ENCODE data around the gene TNFRSF19. TPM values are rescaled to one million over a fixed set of nuclear protein-coding genes. Genes with fewer than 3 reads are reported as not detected.

Gene TNFRSF19
- total RNA-seq, 3 donors from 2014 or later = 5.3 to 9.1 (median 7.9) TPM

DNA sequence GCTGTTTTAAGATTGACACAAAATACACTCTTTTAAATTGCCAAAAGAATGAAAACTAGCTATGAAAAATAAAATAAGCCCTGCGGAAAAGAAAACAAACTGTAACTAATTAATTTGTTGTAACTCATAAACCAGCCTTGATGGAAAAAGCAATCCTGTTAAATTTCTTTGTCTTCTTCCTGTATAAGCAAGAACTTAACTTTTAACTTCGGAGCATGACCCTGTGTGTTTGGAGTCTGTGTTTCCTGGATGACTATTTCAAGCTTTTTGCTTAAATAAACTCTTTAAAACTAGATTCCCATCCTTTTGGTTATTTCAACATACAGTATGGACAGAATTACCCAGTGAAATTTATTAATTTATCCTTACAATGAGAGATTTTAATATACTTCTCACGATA lies 122.6 kb downstream of the TNFRSF19 start:
- Histone ChIP-seq H3K27me3 (no peaks in the 10 kb centered on the region), H3K4me3 (no peak overlapping the region), H3K27ac (no peak overlapping the region), H3K9me3 (no peaks in the 10 kb centered on the region), H3K4me1 (no peaks in the 10 kb centered on the region), H3K36me3 (no peaks in the 10 kb centered on the region)
- TF ChIP-seq POLR2AphosphoS5 (IDR thresholded peaks at IDR 0.05) (no peak), POLR2A (IDR thresholded peaks at IDR 0.05) (no peak)
- TF ChIP-seq, protein P1, sequence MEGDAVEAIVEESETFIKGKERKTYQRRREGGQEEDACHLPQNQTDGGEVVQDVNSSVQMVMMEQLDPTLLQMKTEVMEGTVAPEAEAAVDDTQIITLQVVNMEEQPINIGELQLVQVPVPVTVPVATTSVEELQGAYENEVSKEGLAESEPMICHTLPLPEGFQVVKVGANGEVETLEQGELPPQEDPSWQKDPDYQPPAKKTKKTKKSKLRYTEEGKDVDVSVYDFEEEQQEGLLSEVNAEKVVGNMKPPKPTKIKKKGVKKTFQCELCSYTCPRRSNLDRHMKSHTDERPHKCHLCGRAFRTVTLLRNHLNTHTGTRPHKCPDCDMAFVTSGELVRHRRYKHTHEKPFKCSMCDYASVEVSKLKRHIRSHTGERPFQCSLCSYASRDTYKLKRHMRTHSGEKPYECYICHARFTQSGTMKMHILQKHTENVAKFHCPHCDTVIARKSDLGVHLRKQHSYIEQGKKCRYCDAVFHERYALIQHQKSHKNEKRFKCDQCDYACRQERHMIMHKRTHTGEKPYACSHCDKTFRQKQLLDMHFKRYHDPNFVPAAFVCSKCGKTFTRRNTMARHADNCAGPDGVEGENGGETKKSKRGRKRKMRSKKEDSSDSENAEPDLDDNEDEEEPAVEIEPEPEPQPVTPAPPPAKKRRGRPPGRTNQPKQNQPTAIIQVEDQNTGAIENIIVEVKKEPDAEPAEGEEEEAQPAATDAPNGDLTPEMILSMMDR (IDR thresholded peaks at IDR 0.05) = no peak
- DNase-seq (ENCODE audit: low spot score in 2 of 2) = no peak
- intact Hi-C loops (cut with DNase I; ENCODE audit: low total_unique reads) = no loop called here

DNA sequence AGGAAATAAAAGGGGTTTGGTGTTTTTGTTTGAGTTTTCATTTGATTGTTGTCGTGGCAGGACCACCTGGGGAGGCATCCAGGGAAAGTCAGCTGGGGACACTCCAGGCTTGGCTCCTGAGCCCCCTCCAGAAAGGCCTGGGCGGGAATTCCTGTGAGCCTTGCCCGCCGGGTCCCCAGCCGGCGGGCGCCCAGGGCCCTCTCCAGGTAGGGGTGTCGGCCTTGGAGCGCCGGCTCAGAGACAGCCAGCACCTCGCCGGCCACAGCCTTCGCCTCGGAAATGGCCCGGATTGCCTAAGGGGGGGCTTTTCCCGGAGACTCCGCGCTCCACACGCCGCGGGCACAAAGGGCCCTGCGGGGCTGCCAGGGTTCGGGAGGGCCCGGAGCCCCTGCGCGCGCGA lies 125.0 kb downstream of the TNFRSF19 start:
- Histone ChIP-seq H3K36me3 (no peaks in the 10 kb centered on the region), H3K4me3 (no peak overlapping the region), H3K27me3 (no peaks in the 10 kb centered on the region), H3K9me3 (no peaks in the 10 kb centered on the region), H3K4me1 (no peaks in the 10 kb centered on the region), H3K27ac (no peak overlapping the region)
- no peak for TF ChIP-seq POLR2AphosphoS5 (IDR thresholded peaks at IDR 0.05)
- TF ChIP-seq, protein P1 (IDR thresholded peaks at IDR 0.05) = no peak
- no peak for DNase-seq (ENCODE audit: low spot score in 2 of 2)
- intact Hi-C loops (cut with DNase I; ENCODE audit: low total_unique reads) = no loop called here

GRCh38 chr13:23695711-23696464 lies 125.7 kb downstream of the TNFRSF19 start:
- no peaks in the 10 kb centered on the region for H3K9me3 ChIP-seq
- H3K36me3 ChIP-seq = no peaks in the 10 kb centered on the region
- H3K27ac ChIP-seq = no peak overlapping the region
- H3K4me1 ChIP-seq = no peaks in the 10 kb centered on the region
- no peaks in the 10 kb centered on the region for H3K27me3 ChIP-seq
- DNase-seq (ENCODE audit: low spot score in 2 of 2) = no peak
- no peak for TF ChIP-seq POLR2A (IDR thresholded peaks at IDR 0.05)
- no peak for TF ChIP-seq POLR2AphosphoS5 (IDR thresholded peaks at IDR 0.05)
- TF ChIP-seq, protein P1 (IDR thresholded peaks at IDR 0.05) = no peak
- peak overlapping the region in 2 of 3 donors; percentile 3 to 52 for H3K4me3 ChIP-seq
- intact Hi-C loops (cut with DNase I; ENCODE audit: low total_unique reads) = no loop called here

- Histone ChIP-seq H3K4me3 (no peak overlapping the region), H3K27me3 (no peaks in the 10 kb centered on the region), H3K9me3 (no peaks in the 10 kb centered on the region), H3K36me3 (no peaks in the 10 kb centered on the region), H3K27ac (no peak overlapping the region), H3K4me1 (peaks cover 0 to 4% of the 10 kb centered on the region in 2 donors)
- DNase-seq (ENCODE audit: low spot score in 2 of 2) = no peak
- intact Hi-C loops (cut with DNase I; ENCODE audit: low total_unique reads) = no loop called here
- TF ChIP-seq, protein P1 (IDR thresholded peaks at IDR 0.05) = no peak
- TF ChIP-seq POLR2AphosphoS5 (IDR thresholded peaks at IDR 0.05) (no peak), POLR2A (IDR thresholded peaks at IDR 0.05) (no peak)
Measured at GRCh38 chr13:23696610-23697009, 126.4 kb downstream of the TNFRSF19 start.

- DNase-seq (ENCODE audit: low spot score in 2 of 2) = no peak
- no peak overlapping the region for H3K27ac ChIP-seq
- intact Hi-C loops (cut with DNase I; ENCODE audit: low total_unique reads) = no loop called here
- peaks cover 0 to 4% of the 10 kb centered on the region in 2 donors for H3K4me1 ChIP-seq
- H3K27me3 ChIP-seq = no peaks in the 10 kb centered on the region
- no peaks in the 10 kb centered on the region for H3K9me3 ChIP-seq
- H3K4me3 ChIP-seq = no peak overlapping the region
- TF ChIP-seq, protein P1 (IDR thresholded peaks at IDR 0.05) = no peak
- TF ChIP-seq POLR2AphosphoS5 (IDR thresholded peaks at IDR 0.05) = no peak
- TF ChIP-seq POLR2A (IDR thresholded peaks at IDR 0.05) = no peak
- H3K36me3 ChIP-seq = no peaks in the 10 kb centered on the region
Measured at GRCh38 chr13:23697772-23698313, 127.6 kb downstream of the TNFRSF19 start.
